SK-N-SH (cell line): ENCODE results near the gene ABHD10. TPM values are rescaled to one million over a fixed set of nuclear protein-coding genes. Genes with fewer than 3 reads are reported as not detected.

Experiments
- CTCF ChIA-PET: fragments of 300-600, 350-600 bp; formaldehyde crosslinking; extraction: SDS; loops from one replicate; lab custom pipeline; 2021; lab: Yijun Ruan, JAX
- POLR2A ChIA-PET: fragments of 350-600 bp; sonication (Branson Sonifier 250); formaldehyde crosslinking; extraction: SDS; loops from one replicate; lab custom pipeline; 2020; ENCODE audit warnings: antibody characterized with exemption, inconsistent platforms; lab: Yijun Ruan, JAX
- DNase-seq: peaks from one replicate; pipeline ENCODE4 v3.0.0; 2012
- H2AFZ ChIP-seq: fragments of 200-600 bp; sonication (generic); 2 replicates; pipeline ENCODE4 v1.8.1; 2016; ENCODE audit warnings: antibody characterized with exemption, mild to moderate bottlenecking, low read depth
- H3F3A ChIP-seq: fragments of 200-600 bp; sonication (generic); replicated peaks from 2 replicates; pipeline ENCODE3; 2016; ENCODE audit warnings: antibody characterized with exemption, mild to moderate bottlenecking; ENCODE audit not compliant: insufficient read depth
- H3K27ac ChIP-seq, 2 experiments: fragments of 200-500 bp in 1 of 2; fragments of 200-600 bp in 1 of 2; sonication (Bioruptor generic) in 1 of 2; sonication (generic), shearing (Covaris generic) in 1 of 2; 2 replicates each; pipeline versions ENCODE4 v1.5.1 to v1.6.1; 2014 to 2016; ENCODE audit warnings: low read depth in 2 of 2, inconsistent platforms in 1 of 2, low read length in 1 of 2, mild to moderate bottlenecking in 1 of 2, mixed read lengths in 1 of 2
- H3K27me3 ChIP-seq: fragments of 200-600 bp; sonication (generic), shearing (Covaris generic); 2 replicates; pipeline ENCODE4 v1.6.1; 2016; ENCODE audit warnings: mixed run types; ENCODE audit not compliant: insufficient read depth
- H3K36me3 ChIP-seq, 2 experiments: fragments of 200-500 bp in 1 of 2; fragments of 200-600 bp in 1 of 2; sonication (Bioruptor generic) in 1 of 2; sonication (generic) in 1 of 2; replicated peaks in 1 of 2; 2 replicates each; pipeline versions ENCODE3 to v1.5.1; 2014 to 2016; ENCODE audit warnings: low read length in 1 of 2, mild to moderate bottlenecking in 1 of 2; ENCODE audit not compliant: insufficient read depth in 2 of 2, control insufficient read depth in 1 of 2
- H3K4me1 ChIP-seq, 2 experiments: fragments of 200-500 bp in 1 of 2; fragments of 200-600 bp in 1 of 2; sonication (Bioruptor generic) in 1 of 2; sonication (generic), shearing (Covaris generic) in 1 of 2; 2 replicates each; pipeline versions ENCODE4 v1.5.1 to v1.6.1; 2014 to 2016; ENCODE audit warnings: low read depth in 1 of 2, low read length in 1 of 2, mixed run types in 1 of 2; ENCODE audit not compliant: insufficient read depth in 2 of 2, control insufficient read depth in 1 of 2
- H3K4me2 ChIP-seq: fragments of 200-600 bp; sonication (generic), shearing (Covaris generic); 2 replicates; pipeline ENCODE4 v1.6.1; 2017; ENCODE audit warnings: mixed run types
- H3K4me3 ChIP-seq, 2 experiments: fragments of 200-500 bp in 1 of 2; fragments of 200-600 bp in 1 of 2; sonication (Bioruptor generic) in 1 of 2; sonication (generic), shearing (Covaris generic) in 1 of 2; 2 replicates each; pipeline versions ENCODE4 v1.5.1 to v1.8.1; 2014 to 2016; ENCODE audit warnings: low read depth in 2 of 2, inconsistent platforms in 1 of 2, low read length in 1 of 2, mild to moderate bottlenecking in 1 of 2, mixed read lengths in 1 of 2, moderate library complexity in 1 of 2
- H3K79me2 ChIP-seq: fragments of 200-600 bp; sonication (generic); 2 replicates; pipeline ENCODE4 v1.8.1; 2017; ENCODE audit warnings: mild to moderate bottlenecking; ENCODE audit not compliant: insufficient read depth
- H3K9ac ChIP-seq: fragments of 200-600 bp; sonication (generic); 2 replicates; pipeline ENCODE4 v1.6.1; 2017; ENCODE audit warnings: mixed run types
- H3K9me2 ChIP-seq: fragments of 200-600 bp; sonication (generic); 2 replicates; pipeline ENCODE4 v1.6.1; 2017; ENCODE audit warnings: mixed run types
- H3K9me3 ChIP-seq: fragments of 200-600 bp; sonication (generic); 2 replicates; pipeline ENCODE4 v1.6.1; 2017; ENCODE audit warnings: mixed run types, mild to moderate bottlenecking, moderate library complexity
- H4K20me1 ChIP-seq: fragments of 200-600 bp; sonication (generic); 2 replicates; pipeline ENCODE4 v1.6.1; 2017; ENCODE audit warnings: mild to moderate bottlenecking, mixed run types; ENCODE audit not compliant: insufficient read depth
- ELF1 ChIP-seq: IDR thresholded peaks from 2 replicates; pipeline ENCODE4 v1.4.0; 2012
- EP300 ChIP-seq, 2 experiments: IDR thresholded peaks; 2 replicates each; pipeline versions ENCODE4 v1.4.0 to v1.6.1; 2012; ENCODE audit warnings: borderline replicate concordance in 1 of 2, low read depth in 1 of 2, low read length in 1 of 2
- FOXJ3 ChIP-seq: sonication (generic); formaldehyde crosslinking; IDR thresholded peaks from 2 replicates; pipeline ENCODE4 v1.5.1; 2020; ENCODE audit warnings: mild to moderate bottlenecking, missing genetic modification reagents
- FOXM1 ChIP-seq: IDR thresholded peaks from 2 replicates; pipeline ENCODE4 v1.4.0; 2012; ENCODE audit warnings: low read depth, mild to moderate bottlenecking
- GABPA ChIP-seq: IDR thresholded peaks from 2 replicates; pipeline ENCODE4 v1.4.0; 2012; ENCODE audit warnings: low read depth, mild to moderate bottlenecking
- GATA2 ChIP-seq: sonication (generic); formaldehyde crosslinking; IDR thresholded peaks from 2 replicates; pipeline ENCODE4 v1.5.0; 2020; ENCODE audit warnings: mild to moderate bottlenecking, missing genetic modification reagents
- MXI1 ChIP-seq: IDR thresholded peaks from 2 replicates; pipeline ENCODE4 v1.6.1; 2012; ENCODE audit warnings: mild to moderate bottlenecking, low read depth, low read length, improper control_type of control experiment
- NFIC ChIP-seq: IDR thresholded peaks from 2 replicates; pipeline ENCODE4 v1.4.0; 2012; ENCODE audit warnings: borderline replicate concordance
- NRF1 ChIP-seq: IDR thresholded peaks from 2 replicates; pipeline ENCODE4 v1.6.1; 2012; ENCODE audit warnings: low read depth, mild to moderate bottlenecking, low read length
- RAD21 ChIP-seq: IDR thresholded peaks from 2 replicates; pipeline ENCODE4 v1.6.1; 2012; ENCODE audit warnings: mild to moderate bottlenecking, low read length
- RCOR1 ChIP-seq: fragments of 150-350 bp; IDR thresholded peaks from 2 replicates; pipeline ENCODE4 v1.6.1; 2017; ENCODE audit warnings: antibody characterized with exemption, low read length
- RFX5 ChIP-seq: IDR thresholded peaks from 2 replicates; pipeline ENCODE4 v1.6.1; 2012; ENCODE audit warnings: mild to moderate bottlenecking, improper control_type of control experiment, low read length
- SIN3A ChIP-seq: IDR thresholded peaks from 2 replicates; pipeline ENCODE4 v1.6.1; 2012; ENCODE audit warnings: low read depth, mild to moderate bottlenecking, low read length, moderate library complexity, borderline replicate concordance
- SMC3 ChIP-seq: IDR thresholded peaks from 2 replicates; pipeline ENCODE4 v1.6.1; 2012; ENCODE audit warnings: low read depth, low read length, improper control_type of control experiment
- TEAD4 ChIP-seq: IDR thresholded peaks from 2 replicates; pipeline ENCODE4 v1.4.0; 2012; ENCODE audit warnings: mild to moderate bottlenecking, borderline replicate concordance; ENCODE audit not compliant: insufficient read depth
- YY1 ChIP-seq: IDR thresholded peaks from 2 replicates; pipeline ENCODE4 v1.4.0; 2012; ENCODE audit warnings: low read depth, mild to moderate bottlenecking
- WGBS: methylation state at CpG from one replicate; pipeline ENCODE4 v1.1.6; 2017; ENCODE audit warnings: low lambda C conversion rate; 5-methylcytosine and 5-hydroxymethylcytosine counted together
- polyA plus RNA-seq, 3 experiments: library from polyadenylated mRNA; depleted of rRNA; stranded (reverse); fragments of >200 nt; gene quantifications; 2 replicates each; pipeline ENCODE4 v1.2.3, GENCODE V29; 2012
- TF ChIP-seq, protein P1 (sequence below): fragments of 200-600 bp; sonication (generic); IDR thresholded peaks from 2 replicates; pipeline ENCODE4 v1.6.1; 2017; ENCODE audit warnings: antibody characterized with exemption, mild to moderate bottlenecking, moderate library complexity
- TF ChIP-seq, protein P2 (sequence below): IDR thresholded peaks from 2 replicates; pipeline ENCODE4 v1.4.0; 2012; ENCODE audit warnings: low read depth, borderline replicate concordance
- TF ChIP-seq, protein P3 (sequence below): IDR thresholded peaks from 2 replicates; pipeline ENCODE4 v1.4.0; 2012; ENCODE audit warnings: low read depth
- TF ChIP-seq, protein P4 (sequence below): IDR thresholded peaks from 2 replicates; pipeline ENCODE4 v1.4.0; 2012; ENCODE audit warnings: low read depth, borderline replicate concordance
- TF ChIP-seq, protein P5 (sequence below): IDR thresholded peaks from 2 replicates; pipeline ENCODE4 v1.6.1; 2012; ENCODE audit warnings: mild to moderate bottlenecking, low read depth, low read length, moderate library complexity

Gene ABHD10
- polyA plus RNA-seq, 1 of the 3 experiments (the other 2 are of a cell fraction) = 14.8 TPM

DNA sequence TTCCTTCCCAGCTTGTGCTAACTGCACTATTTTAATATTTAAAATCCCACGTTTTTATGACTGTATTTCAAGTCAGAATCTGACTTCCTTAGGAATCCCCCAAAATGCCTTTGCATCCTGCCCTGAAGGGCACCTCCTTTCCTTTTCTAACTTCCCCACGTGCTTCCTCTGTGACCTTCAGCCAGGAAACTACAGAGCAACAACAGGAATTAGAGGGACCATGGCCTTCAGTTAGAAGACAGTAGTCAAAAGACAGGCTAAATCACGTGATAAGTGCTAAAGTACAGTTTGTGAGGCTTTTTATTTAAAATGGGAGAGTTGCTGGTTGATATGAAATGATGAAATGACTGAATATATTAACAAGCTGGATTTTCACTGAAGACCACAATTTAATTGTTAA, 11.8 kb upstream of the ABHD10 start (continued):
- TF ChIP-seq RAD21 (no peak), NRF1 (no peak), SIN3A (no peak), MXI1 (no peak)

DNA sequence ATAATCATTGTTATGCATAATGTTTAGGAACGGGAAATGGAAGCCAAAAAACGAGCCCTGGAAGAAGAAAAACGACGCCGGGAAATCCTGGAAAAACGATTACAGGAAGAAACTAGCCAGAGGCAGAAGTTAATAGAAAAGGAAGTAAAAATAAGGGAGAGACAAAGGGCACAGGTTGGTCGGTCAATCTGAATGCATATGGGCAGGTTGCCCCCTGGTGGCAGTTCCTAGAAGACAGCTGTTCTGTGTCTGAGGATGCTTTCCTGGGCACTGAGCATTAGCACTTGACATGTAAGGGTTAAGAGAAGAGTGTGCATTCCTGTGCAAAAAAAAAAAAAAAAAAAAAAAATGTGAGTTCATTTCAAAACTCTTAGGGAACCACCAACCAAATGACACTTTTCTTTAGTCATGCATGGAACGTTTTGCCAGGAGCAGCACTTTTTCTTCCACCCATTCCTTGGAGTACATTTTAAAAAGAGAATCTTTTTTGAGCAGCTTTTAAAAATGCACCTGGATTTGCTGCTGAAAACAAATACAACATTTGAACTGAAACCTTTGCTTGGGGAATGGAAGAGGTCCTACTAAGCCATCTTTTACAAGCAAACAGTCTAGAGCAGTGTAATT, 11.1 kb upstream of the ABHD10 start:
- no peaks in the 10 kb centered on the region for H3K27me3 ChIP-seq
- no peaks in the 10 kb centered on the region for H3K9me3 ChIP-seq
- peak overlapping the region in 1 of 2 experiments; percentile 50; a peak in 1 of 4 replicates for H3K27ac ChIP-seq
- CTCF ChIA-PET = interaction anchor here (0.6 to 12.2 kb wide), 45 partner anchors 10 to 1031 kb away, joined by 3 to 255 read pairs (median 4); partner anchors contain the start of genes ATG3, PHLDB2, SLC35A5 and TAGLN3
- H3K9ac ChIP-seq = peak overlapping the region; percentile 5; the same call in 1 of the 2 replicates
- no peaks in the 10 kb centered on the region for H3K9me2 ChIP-seq
- H3K4me3 ChIP-seq = peak overlapping the region in 1 of 2 experiments; percentile 10; a peak in 1 of 4 replicates
- WGBS = 7% methylated on average over 8 of the region's 8 CpGs
- POLR2A ChIA-PET = interaction anchor here (0.6 kb wide), 1 partner anchor 11 kb away, joined by 3 read pairs; the partner anchor contains the start of gene ABHD10
- peaks cover 2 to 7% of the 10 kb centered on the region in 2 experiments; a peak in 2 of 4 replicates for H3K4me1 ChIP-seq
- H3K4me2 ChIP-seq = no peak overlapping the region
- peaks cover 27% of the 10 kb centered on the region for H3F3A ChIP-seq
- peaks cover 40 to 62% of the 10 kb centered on the region in 2 experiments for H3K36me3 ChIP-seq
- no peaks in the 10 kb centered on the region for H4K20me1 ChIP-seq
- peak; percentile 46 for DNase-seq
- no peaks in the 10 kb centered on the region for H3K79me2 ChIP-seq
- no peak overlapping the region for H2AFZ ChIP-seq
- TF ChIP-seq TEAD4 (no peak), FOXM1 (no peak), RFX5 (no peak), ELF1 (no peak), GABPA (no peak), MXI1 (no peak), SIN3A (0 out of 2 replicates have a peak, but pooled peaks have one; percentile 53), YY1 (no peak), RCOR1 (no peak), FOXJ3 (no peak), NFIC (no peak), EP300 (IDR thresholded peaks at IDR 0.05; ENCODE audit: borderline replicate concordance in 1 of 2, low read depth in 1 of 2, low read length in 1 of 2) (no peak), GATA2 (CRISPR knock-in tag) (no peak), NRF1 (0 out of 2 replicates have a peak, but pooled peaks have one; percentile 25), RAD21 (peak; percentile 93), SMC3 (peak; percentile 96)
- TF ChIP-seq, protein P1, sequence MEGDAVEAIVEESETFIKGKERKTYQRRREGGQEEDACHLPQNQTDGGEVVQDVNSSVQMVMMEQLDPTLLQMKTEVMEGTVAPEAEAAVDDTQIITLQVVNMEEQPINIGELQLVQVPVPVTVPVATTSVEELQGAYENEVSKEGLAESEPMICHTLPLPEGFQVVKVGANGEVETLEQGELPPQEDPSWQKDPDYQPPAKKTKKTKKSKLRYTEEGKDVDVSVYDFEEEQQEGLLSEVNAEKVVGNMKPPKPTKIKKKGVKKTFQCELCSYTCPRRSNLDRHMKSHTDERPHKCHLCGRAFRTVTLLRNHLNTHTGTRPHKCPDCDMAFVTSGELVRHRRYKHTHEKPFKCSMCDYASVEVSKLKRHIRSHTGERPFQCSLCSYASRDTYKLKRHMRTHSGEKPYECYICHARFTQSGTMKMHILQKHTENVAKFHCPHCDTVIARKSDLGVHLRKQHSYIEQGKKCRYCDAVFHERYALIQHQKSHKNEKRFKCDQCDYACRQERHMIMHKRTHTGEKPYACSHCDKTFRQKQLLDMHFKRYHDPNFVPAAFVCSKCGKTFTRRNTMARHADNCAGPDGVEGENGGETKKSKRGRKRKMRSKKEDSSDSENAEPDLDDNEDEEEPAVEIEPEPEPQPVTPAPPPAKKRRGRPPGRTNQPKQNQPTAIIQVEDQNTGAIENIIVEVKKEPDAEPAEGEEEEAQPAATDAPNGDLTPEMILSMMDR = peak; percentile 87
- TF ChIP-seq, protein P2, sequence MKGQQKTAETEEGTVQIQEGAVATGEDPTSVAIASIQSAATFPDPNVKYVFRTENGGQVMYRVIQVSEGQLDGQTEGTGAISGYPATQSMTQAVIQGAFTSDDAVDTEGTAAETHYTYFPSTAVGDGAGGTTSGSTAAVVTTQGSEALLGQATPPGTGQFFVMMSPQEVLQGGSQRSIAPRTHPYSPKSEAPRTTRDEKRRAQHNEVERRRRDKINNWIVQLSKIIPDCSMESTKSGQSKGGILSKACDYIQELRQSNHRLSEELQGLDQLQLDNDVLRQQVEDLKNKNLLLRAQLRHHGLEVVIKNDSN = no peak
- TF ChIP-seq, protein P3, sequence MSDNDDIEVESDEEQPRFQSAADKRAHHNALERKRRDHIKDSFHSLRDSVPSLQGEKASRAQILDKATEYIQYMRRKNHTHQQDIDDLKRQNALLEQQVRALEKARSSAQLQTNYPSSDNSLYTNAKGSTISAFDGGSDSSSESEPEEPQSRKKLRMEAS = no peak
- TF ChIP-seq, protein P4, sequence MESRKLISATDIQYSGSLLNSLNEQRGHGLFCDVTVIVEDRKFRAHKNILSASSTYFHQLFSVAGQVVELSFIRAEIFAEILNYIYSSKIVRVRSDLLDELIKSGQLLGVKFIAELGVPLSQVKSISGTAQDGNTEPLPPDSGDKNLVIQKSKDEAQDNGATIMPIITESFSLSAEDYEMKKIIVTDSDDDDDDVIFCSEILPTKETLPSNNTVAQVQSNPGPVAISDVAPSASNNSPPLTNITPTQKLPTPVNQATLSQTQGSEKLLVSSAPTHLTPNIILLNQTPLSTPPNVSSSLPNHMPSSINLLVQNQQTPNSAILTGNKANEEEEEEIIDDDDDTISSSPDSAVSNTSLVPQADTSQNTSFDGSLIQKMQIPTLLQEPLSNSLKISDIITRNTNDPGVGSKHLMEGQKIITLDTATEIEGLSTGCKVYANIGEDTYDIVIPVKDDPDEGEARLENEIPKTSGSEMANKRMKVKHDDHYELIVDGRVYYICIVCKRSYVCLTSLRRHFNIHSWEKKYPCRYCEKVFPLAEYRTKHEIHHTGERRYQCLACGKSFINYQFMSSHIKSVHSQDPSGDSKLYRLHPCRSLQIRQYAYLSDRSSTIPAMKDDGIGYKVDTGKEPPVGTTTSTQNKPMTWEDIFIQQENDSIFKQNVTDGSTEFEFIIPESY = no peak
- TF ChIP-seq, protein P5, sequence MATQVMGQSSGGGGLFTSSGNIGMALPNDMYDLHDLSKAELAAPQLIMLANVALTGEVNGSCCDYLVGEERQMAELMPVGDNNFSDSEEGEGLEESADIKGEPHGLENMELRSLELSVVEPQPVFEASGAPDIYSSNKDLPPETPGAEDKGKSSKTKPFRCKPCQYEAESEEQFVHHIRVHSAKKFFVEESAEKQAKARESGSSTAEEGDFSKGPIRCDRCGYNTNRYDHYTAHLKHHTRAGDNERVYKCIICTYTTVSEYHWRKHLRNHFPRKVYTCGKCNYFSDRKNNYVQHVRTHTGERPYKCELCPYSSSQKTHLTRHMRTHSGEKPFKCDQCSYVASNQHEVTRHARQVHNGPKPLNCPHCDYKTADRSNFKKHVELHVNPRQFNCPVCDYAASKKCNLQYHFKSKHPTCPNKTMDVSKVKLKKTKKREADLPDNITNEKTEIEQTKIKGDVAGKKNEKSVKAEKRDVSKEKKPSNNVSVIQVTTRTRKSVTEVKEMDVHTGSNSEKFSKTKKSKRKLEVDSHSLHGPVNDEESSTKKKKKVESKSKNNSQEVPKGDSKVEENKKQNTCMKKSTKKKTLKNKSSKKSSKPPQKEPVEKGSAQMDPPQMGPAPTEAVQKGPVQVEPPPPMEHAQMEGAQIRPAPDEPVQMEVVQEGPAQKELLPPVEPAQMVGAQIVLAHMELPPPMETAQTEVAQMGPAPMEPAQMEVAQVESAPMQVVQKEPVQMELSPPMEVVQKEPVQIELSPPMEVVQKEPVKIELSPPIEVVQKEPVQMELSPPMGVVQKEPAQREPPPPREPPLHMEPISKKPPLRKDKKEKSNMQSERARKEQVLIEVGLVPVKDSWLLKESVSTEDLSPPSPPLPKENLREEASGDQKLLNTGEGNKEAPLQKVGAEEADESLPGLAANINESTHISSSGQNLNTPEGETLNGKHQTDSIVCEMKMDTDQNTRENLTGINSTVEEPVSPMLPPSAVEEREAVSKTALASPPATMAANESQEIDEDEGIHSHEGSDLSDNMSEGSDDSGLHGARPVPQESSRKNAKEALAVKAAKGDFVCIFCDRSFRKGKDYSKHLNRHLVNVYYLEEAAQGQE = no peak
